GM10266 (cell line): Measurements from ENCODE around the gene PITX3.
A peak's percentile ranks its signal among the peaks of the same experiment; 100 is the strongest.

Experiments
- DNase-seq: peaks from one replicate; pipeline ENCODE4 v3.0.0; 2012; ENCODE audit errors: extremely low spot score
- TF ChIP-seq, protein P1 (sequence below): IDR thresholded peaks from 2 replicates; pipeline ENCODE4 v1.5.1; 2012; ENCODE audit warnings: mild to moderate bottlenecking, low read depth; ENCODE audit not compliant: control insufficient read depth, insufficient read depth; ENCODE audit errors: missing control alignments

Gene PITX3

DNA sequence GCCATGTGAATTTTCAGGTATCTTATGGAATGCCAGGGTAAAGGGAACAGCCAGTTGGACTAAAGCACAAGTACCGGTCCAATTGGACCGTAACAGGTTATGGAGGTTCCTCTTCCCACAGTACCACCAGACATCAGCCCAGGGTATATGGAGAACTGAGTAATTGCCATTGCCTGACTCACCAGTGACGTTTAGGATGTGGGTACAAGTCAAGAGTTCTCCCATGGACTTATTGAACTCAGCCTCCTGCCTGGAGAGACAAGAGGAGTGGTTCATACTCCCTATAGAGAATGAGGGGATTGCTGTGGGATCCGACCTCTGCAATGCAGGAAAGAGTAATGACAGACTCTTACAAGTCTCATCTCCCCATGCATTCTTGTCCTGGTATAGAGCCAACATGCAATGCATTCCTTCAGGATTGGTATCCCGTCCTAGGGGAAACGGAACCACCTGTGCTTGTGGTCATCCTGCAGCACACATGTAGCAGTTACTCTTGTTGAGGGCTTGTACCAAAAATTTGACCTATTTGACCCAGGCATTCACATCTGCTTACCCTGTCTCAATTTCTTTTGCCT, 45.9 kb downstream of the PITX3 start:
- DNase-seq: no peak
- TF ChIP-seq, protein P1, sequence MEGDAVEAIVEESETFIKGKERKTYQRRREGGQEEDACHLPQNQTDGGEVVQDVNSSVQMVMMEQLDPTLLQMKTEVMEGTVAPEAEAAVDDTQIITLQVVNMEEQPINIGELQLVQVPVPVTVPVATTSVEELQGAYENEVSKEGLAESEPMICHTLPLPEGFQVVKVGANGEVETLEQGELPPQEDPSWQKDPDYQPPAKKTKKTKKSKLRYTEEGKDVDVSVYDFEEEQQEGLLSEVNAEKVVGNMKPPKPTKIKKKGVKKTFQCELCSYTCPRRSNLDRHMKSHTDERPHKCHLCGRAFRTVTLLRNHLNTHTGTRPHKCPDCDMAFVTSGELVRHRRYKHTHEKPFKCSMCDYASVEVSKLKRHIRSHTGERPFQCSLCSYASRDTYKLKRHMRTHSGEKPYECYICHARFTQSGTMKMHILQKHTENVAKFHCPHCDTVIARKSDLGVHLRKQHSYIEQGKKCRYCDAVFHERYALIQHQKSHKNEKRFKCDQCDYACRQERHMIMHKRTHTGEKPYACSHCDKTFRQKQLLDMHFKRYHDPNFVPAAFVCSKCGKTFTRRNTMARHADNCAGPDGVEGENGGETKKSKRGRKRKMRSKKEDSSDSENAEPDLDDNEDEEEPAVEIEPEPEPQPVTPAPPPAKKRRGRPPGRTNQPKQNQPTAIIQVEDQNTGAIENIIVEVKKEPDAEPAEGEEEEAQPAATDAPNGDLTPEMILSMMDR: no peak

GRCh38 chr10:102191956-102192355, 49.4 kb downstream of the PITX3 start:
- DNase-seq: no peak
- TF ChIP-seq, protein P1: no peak

DNA sequence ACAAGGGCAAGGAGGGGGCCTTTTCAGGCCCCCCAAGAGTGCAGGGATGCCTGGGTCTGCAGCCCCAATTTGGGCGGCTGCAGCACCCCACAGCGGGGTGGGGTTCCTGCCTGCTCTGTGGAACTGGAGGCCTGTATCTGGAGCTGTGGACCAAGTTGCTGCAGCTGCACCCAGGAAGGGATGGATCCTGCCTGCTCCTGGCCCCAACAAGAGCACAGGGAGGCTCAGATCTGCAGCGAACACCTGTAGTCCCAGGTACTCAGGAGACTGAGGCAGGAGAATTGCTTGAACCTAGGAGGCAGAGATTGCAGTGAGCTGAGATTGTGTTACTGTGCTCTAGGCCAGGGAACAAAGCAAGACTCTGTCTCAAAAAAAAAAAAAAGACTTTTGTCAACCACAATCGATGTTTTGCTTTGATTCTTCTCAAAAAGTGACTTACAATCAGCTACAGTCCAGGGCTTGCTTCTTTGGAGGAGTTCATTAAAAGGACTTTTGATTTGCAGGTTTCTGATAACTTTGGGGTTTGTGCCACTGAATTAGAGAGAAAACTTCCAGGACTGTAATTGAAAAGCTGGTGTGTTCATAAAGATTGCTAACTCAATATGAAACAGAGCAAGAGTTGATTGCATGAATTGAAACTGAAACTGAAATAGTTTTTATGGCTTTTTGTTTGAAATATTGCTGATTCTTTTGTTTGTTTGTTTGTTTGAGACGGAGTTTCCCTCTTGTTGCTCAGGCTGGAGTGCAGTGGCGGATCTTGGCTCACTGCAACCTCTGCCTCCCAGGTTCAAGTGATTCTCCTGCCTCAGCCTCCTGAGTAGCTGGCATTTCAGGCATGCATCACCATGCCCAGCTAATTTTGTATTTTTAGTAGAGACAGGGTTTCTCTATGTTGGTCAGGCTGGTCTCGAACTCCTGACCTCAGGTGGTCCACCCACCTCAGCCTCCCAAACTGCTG, 52.1 kb downstream of the PITX3 start:
- DNase-seq: peak; percentile 37

DNA sequence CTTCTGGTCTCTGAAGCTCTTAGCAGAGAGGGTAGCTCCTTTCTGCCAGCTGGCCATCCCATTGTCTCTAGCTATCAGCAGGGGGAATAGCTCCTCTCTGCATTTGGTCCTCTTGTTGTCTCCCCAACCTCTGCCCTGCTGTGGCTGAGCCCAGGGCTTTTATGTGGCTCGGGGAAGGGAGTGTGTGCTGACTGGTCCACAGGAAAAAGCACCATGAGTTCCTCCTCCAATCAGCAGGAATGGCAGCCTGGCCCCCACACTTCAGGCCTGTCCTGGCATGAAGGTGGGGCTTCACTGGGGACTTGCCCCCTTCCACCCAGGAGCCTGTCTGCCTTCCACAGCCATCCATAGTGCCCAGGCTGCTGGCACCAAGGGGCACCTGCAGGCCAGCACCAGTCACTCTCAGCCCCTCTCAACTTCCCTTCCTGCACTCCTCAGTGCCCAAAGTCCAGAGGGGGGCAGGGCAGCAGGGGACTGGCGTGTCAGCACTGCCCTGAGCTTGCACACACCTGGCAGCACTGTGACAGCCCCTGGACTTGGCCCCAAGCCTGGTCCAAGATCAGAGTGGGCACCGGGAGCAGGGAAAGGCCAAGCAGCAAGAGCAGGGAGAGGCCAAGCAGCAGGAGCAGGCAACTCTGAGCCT, 52.9 kb downstream of the PITX3 start:
- TF ChIP-seq, protein P1: no peak
- DNase-seq: no peak

DNA sequence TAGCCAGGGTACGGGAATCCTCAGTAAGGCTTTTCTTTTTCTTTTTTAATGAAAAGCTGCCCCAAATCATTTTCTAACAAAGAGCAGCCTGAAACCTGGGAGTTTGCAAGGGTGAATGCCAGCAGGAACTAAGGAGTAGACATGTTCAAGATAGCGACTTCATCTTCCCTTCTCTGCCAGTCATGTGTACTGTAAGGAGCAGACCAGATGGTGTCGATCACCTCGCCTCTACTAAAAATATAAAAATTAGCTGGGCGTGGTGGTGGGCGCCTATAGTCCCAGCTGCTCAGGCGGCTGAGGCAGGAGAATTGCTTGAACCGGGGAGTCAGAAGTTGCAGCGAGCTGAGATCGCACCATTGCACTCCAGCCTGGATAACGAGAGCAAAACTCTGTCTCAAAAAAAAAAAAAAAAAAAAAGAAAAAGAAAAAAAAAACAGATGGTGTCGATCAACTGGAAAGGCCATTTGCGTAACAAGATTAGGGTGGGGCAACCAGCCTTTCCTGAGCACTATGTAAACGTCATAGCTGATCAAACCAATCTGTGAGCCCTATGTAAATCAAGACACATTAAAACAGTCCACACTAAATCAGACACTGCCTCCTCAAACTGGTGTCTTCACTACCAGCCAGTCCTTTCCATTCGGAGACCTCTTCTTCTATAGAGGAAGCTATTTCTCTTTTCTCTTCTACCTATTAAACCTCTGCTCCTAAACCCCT, 55.3 kb downstream of the PITX3 start:
- no peak for DNase-seq
- TF ChIP-seq, protein P1: no peak

DNA sequence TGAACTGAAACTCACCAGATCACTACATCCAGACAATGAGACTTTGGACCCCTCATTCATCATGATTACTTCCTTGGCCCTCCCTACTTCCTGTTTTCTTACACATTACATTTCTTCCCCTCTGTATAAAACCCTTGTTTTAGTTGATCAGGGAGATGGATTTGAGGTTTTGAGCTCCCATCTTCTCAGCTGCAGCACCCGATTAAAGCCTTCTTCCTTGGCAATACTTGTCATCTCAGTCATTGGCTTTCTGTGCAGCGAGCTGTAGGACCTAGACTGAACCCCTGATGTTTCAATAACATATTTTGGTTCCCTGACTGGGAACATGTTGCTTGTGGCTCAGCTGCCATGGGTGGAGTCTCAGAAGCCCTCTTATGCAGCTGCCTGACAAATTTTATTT, 56.0 kb downstream of the PITX3 start:
- TF ChIP-seq, protein P1: no peak
- DNase-seq: no peak

DNA sequence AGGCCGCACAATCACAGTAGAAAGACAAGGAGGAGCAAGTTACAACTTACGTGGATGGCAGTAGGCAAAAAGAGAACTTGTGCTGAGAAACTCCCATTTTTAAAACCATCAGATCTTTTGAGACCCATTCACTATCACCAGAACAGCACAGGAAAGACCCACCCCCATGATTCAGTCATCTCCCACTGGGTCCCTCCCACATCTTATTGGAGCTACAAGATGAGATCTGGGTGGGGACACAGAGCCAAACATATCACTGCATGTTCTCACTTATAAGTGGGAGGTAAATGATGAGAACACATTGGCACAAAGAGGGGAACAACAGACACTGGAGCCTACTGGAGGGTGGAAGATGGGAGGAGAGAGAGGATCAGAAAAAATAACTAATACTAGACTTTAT, 56.7 kb downstream of the PITX3 start:
- TF ChIP-seq, protein P1: no peak

More for the DNA sequence above, 56.7 kb downstream of the PITX3 start:
- DNase-seq: no peak
